ENCODE measurements around the gene MSI2.

The MSI2 gene

DNA sequence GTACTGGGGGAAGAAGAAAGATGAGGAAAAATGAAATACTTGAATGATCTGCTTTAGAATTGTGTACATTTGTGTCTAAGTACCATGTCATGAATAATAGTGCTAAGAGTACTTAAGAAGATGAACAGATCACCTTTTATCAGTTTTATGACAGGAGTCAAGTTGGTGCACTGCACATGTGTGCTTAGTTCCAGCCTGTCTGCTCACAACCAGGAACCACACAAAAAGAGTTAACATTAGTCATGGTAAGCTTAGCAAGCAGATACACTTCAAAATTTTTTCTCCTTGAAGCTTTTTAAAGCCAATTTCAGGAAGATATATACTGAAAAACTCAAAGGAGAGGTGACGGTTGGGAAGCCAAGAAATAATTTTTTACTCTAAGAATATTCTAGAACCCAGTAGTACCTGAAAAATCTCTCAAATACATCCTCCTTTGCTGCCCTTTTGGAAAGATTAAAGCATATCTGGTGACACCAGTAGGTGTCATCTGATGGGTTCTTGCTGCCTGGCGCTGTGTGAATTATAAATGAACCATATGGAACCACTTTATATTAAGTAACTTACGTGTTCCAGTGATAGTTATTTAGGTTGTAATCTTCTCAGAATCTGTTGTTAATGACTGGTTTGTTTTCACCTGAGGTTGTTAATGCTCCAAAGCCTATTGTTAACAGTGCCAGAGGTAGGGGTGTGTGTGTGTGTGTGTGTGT is 93.4 kb downstream of the MSI2 start:
- DNase-seq = peak; percentile 8

DNA sequence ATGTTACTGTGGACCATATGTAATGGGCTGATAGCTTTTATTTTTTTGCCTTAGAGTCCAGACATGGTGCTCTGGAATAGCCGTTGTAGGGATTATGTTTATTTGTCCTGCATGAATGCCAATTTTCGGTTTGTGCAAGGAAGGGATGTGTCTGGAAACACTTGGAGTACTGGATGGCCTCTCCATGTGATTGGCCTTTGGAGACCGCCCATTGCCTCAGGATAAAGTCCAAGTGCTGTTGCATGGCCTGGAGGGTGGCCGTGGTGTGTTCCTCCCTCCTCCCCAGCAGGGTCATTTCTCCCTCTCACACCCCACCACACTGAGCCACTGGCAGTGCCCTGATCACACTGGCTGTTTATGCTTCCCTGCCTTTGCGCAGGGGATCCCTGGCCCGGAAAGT is 93.9 kb downstream of the MSI2 start:
- DNase-seq = no peak

DNA sequence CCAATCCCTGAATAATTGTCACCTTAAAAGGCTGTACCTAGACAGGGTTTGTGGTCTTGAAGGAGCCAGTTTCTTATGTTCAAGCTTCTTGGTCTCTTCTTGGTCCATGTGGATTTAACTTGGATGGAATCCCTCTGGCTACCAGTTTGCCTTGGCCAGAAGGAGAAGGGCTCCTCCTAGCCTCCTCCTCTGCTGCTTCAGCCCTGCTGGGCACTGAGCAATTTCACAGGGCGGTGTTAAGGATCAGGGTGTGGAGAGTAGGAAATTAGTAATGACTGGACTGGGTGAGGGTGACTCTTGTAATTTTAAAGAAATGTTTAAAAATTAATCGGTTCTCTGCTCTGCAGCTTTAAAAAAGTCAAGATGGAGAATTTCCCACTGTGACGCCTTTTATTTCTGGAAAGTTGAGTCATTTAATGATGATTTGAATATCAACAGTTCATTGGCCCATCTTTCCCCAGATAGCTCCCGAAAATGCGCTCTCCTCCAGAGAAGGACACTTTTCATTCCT is 96.4 kb downstream of the MSI2 start:
- DNase-seq = no peak

DNA sequence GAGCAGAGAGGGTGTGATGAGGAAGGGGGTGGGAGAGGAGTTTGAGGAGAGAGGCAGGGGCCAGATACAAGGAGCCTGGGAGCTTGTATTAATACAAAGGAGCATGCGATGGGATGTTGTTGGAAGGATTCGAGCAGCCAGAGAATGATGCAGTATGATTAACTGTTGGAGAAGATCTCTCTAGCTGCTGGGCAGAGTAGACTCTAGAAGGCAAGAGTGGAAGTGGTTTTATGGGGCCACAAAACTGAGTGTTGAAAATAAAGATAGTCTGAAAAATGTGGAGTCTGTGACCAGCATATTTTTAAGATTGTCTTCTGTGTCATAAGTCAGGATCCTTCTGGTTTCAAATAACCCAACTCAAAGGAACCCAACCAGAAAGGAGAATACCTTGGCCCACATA is 98.3 kb downstream of the MSI2 start:
- DNase-seq = no peak

DNA sequence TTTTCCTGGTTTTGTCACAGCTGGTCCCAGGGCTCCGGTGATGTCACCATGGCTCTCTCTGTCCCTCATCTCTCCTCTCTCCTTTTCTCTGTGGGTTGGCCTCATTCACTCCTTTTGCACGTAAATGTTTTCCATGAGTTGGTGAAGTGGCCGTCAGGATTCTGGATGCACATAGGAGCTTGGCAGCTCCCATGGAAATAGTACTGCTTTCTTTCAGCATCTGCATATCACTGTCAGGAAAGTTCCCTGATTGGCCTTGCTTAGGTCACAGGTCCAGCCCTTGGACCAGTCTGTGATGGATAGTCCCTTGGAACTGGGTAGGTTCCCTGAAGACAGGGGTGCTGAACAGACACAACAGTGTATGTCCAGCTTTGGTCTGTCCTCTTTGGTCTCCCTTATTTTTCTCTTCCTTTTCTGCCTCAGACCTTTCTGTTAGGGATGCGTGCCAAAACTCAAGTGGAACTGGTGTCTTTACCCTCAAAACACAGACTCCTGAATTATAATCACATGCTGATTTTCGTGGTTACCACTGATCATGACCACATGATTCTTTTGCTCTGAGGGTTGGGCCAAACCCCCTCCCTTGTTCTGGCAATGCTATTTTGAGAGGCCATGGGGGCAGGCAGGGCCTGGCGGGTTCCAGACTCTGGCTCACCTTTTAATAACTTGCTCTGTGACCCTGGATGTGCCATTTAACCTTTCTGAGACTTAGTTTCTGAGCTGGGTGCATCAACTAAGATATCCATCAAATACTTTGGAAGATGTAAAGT is 99.0 kb downstream of the MSI2 start:
- DNase-seq = peak; percentile 23

DNA sequence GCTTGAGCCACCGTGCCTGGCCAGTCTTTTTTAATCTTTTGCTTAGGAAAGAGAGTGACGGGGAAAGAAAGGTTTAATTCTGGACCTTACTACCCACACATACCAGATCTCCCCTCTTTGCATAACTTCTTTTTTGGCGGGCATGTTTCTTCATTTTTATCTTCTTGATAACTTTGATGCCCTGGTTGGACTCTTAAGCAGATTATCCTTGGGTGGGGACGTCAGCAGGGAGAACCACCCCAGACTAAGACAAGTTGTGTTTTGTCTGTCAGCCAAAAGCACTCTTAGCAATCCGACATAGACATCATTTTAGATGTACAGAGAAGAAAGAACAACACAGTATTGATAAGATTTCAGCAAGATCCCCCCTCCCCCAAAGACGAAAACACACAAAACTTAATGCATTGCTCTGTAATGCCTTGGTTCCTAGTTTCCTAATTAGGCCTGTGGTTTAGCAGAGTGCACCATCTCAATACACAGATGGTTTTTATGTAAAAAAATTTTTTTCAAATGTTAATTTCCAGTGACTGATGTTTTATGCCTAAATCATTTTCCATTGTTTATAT is 99.9 kb downstream of the MSI2 start:
- DNase-seq = no peak

DNA sequence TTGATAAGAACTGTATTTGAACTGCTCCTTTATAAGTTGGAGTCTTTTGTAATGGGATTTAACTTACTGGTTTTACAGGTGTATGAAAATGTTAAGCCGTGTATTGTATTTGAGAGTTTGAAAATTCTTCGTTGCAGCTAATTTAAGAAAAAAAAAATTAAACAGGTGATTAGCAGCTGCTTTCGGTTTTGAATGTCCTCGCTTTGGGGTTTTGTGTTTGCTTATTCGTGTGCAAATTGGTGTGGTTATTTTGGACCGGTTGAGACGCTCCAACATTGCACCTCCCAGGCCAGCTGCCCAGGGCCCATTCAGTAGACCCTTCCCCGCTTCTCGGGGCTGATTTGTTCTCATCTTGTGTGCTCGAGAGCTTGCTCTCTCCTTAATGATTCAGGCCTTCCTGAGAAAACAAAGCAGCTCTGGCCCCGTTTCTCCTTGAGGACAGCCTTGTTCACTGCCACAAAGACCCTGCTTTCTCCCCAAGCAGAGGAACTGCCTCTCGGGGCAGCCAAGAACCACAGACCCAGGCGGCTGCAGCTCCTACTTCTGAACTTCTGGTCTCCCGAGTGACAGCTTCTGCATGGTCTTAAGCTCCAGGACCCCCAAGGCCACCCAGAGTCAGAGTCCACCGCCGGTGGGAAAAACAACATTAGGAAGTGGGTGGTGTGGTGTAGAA is 100.5 kb downstream of the MSI2 start:
- DNase-seq = no peak

DNA sequence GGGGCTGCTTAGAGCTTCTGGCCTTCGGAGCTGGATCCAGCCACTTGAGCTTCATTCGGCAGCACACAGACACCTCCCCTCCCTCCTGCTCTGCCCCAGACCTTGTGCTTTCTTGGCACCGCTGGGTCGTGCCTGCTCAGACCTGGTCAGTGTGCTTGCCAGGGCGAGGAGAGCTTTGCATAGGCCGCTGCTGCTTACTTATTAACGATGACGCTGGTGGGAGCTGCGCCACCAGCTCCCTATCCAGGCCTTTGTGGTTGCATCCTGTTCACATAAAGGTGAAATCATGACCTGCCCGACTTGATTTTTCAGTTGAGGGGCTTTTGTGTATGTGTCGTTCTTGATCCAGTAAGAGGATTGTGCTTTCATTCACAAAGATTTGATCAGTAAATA is 101.1 kb downstream of the MSI2 start:
- no peak for DNase-seq

DNA sequence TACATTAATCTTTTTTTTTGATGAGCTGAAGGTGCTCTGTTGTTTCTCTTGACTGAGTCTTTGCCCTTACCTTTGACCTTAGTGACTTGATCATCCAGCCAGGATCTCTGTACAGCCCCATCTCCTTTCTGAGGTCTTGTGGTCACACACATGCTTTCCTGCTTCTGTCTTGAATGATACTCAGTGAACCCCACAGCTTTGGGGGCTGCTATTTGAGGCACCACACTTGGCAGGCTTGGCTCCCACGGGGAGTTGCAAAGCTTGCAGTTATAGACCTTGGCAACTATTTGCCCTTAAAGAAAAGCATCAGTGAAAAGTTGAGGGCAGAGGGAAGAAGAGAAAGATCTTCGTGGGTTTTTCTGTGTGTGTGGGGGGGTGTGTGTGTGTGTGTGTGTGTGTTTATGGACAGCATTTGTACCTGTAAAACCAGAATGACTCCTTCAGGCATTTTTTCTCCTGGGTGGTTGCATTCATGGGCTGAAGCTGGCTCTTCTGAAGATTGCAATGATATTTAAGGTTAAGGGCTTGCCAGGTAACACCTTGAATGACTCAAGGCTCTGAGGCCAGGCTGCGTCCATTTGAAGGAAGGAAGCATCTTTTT is 101.6 kb downstream of the MSI2 start:
- DNase-seq = no peak

DNA sequence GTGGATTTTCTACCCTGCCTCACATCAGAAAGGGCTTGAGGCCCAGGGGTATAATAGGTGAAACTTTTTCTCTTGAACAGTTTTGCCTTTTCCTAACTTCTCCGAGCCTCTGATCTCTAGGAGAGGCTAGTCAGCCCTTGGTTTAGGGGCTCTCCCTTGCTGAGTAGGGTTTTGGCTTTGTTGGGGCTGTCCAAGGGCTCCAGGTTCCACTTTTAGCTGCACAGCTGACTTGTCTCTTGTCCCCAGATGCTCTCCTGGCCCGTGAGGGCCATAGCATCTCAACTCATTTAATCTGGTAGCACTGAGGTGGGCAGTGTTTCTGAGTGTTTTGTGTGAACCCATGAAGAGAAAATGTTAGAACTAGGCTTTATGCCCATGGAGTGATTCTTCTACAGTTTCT is 103.9 kb downstream of the MSI2 start:
- DNase-seq = no peak

DNA sequence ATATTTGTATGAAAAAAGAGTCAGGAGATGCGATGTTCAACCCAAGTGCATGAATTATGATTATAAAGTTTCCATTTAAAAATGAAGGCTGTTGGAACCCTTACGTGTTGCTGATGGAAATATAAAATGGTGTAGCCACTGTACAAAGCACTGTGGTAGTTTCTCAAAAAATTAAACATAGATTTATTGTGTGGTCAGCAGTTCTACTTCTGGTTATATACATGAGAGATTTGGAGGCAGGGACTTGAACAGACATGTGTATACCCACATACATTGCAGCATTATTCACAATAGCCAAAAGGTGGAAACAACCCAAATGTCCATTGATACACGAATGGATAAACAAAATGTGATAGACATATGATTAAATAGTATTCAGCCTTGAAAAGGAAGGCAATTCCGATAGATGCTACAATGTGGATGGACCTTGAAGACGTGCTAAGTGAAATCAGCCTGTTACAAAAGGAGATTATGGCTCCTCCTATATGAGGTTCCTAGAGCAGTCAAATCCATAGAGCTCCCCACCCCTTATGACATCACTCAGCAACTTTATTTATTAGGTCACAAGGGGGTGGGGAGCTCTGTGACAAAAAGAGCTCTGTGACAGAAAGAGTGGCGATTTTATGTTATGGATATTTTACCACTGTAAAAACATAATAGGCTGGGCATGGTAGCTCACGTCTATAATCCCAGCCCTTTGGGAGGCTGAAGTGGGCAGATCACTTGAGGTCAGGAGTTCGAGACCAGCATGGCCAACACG is 106.7 kb downstream of the MSI2 start:
- DNase-seq = no peak

DNA sequence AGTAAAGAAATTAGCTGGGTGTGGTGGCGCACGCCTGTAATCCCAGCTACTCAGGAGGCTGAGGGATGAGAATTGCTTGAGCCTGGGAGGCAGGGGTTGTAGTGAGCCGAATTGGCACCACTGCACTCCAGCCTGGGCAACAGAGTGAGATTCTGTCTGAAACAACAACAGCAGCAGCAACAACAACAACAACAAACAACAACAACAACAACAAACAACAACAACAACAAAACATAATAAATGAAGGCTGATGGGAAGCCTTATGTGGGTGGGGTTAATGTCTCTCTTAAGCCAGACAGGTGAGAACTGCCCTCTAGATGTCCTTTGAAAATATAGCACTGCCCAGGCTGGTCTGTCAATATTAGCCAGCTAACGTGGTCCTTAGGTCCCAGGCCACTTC is 107.3 kb downstream of the MSI2 start:
- DNase-seq = no peak

DNA sequence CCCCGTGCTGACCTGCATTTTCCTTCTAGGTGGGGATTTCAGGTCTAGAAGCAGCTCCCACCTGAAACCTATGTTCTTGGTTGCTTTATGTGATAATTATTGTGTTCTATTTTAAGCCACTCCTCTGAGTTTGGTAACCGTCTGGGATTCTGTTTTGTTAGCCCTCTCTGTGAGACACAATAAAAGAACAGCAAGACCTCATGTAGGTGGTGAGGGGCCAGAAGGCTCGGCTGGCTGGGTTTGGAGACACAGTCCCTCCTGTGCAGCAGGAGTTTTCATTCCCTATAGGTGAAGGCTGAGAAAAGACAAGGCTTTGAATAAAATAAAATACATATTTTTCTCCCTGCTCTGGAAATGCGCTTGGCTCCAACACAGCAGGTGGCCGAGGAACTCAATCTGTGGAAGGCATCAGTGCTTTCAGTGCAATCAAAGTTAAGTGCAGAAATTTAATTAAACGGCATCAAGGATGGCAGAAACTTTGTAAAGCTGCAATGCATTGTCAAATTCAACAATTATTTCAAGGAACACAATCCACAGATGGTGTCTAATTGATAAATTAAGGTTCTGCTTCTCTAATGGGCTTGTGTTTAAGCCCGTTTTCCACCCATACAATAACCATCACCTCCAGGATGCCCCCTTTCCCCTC is 107.8 kb downstream of the MSI2 start:
- DNase-seq = no peak

DNA sequence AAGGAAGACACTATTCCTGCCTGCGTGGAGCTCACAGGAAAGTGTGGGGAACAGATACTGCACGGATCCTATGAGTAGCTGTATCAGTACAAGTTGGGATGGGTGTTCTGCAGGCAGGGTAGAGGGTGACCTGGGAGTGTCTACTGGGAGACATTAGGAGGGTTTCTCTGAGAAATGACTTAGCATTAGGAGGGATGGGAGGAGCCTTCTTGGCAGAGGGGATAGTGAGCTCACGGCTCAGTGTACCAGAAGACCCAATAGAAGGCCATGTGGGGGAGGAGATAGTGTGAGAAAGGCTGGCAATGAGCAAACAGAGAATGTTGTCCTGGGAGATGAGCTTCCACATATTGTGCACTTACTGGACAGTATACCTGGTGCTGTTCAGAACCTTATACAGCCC is 109.1 kb downstream of the MSI2 start:
- DNase-seq = no peak

DNA sequence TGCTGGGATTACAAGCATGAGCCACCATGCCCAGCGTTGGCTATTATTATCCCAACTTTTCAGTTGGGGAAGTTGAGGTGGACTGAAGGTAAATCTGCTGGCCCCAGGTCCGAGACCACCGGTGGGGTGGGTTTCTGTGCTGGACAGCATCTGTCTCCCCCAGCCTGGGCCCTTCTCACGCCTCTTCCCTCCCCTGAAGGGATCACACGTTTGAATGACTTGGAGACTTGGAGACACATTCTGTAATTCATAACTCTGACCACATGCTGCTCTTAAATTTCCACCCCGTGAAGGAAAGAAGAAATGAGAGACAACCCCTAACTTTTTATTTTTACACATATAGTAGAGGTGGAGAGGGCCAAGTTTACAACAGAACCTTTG is 109.8 kb downstream of the MSI2 start:
- no peak for DNase-seq

DNA sequence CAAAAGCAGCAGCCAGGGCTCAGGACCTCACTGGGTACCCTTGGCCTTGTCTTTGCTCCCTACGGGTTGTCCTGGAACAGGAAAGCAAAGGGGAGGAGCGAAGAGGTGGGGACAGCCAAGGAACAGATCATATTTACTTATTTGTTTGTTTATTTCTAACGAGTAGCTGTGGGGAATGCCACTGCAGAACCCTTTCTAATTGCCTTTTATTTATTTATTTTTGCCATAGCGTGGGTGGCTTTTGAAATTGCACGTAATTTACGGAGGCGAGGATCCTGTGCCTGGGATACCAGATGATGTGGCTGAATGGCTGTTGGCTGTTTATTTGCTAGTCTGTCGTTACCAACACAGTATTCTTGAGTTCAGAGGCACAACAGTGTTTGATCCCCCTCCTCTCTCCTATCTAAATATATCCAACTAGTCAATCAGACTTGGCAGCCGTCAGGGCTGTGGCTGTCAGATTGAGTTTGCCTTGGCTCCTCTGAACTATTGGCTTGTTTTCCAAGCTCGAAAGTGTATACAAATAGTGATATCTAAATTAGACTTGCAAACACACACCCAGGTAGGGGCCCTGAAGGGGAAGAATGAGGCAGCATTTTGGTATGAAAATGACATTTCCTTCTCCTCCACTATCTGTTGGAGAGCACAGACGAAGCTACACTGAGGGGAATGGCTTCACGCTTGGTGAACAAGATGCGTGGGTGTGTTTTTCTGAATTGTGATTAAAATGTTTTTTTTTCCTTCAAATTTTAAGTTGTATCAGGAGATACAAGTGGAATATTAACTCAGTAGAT is 110.4 kb downstream of the MSI2 start:
- no peak for DNase-seq

DNA sequence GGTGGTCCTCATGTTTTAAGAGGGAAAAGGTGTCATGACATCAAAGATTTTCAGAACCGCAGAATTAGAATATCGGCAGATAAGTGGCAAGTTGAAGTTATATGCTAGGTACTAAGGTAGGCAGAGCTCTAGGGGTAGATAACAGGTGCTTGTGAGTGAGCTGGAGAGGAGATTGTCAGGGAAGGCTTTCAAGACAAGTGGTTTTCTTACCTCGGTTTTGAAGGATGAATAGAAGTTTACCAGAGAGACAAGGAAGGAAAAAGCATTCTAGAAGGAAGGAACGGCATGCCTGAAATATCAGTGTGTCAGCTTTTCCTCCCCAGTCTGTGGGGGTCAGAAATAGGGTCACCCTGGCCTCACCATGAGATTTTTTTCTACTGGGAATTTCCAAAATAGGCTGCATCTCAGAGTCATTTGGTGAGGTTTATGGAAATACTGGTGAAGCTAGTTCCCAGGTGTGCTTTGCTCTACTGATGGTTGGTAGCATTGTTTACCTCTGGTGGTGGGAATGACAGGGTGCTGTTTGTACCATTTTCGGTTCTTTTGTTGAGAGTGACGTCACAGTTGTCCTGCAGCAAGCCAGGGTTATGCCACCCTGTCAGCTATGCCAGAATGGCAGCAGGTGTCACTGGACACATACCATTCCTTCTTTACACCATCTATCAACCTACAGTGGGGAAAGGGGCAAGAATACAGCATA is 112.5 kb downstream of the MSI2 start:
- DNase-seq = no peak

DNA sequence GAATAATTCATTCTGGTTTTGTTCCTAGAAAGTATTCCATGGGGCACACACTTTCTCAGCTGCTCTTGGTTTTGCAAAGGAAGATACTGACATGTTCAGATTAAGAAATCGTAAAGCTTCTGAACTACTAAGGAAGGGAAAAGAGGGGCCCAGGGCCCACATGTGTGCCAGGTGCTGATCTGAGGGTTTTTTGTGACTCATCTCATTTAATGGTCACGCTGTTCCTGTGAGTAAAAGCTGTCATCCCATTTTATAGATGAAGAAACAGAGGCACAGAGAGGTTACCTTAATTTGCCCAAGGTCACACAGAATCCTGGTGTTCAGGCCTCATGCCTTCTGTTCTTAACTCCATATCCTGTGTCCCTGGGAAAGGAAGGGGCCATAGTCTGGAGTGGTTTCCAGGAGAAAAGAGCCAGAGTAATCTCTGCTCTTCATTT is 113.2 kb downstream of the MSI2 start:
- DNase-seq = peak; percentile 10

DNA sequence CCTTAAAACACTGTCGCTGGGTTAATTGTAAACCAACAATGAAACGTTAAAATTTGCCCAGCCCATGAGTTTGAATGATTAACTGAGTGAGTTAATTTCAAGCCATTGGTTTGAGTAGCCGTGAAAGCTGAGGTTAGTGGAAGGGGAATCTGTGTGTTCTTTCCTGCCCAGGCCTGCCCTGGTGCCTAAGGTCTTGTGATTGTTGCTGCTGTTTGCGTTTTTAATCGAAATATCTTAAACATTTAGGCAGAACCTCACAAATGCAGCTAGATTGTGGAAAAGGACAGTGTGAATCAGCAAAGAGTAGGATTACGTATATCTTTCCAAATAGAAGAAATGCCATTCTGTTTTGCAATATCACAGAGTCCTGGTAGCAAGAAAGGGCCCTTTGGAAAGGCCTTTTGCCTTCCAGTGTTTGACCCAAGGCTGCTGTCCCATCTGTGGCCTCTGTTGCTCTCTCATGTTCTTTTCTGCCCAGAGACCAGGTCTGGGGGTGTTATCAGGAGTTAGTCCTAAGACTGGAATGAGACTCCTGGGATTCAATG is 113.8 kb downstream of the MSI2 start:
- peak; percentile 65 for DNase-seq

DNA sequence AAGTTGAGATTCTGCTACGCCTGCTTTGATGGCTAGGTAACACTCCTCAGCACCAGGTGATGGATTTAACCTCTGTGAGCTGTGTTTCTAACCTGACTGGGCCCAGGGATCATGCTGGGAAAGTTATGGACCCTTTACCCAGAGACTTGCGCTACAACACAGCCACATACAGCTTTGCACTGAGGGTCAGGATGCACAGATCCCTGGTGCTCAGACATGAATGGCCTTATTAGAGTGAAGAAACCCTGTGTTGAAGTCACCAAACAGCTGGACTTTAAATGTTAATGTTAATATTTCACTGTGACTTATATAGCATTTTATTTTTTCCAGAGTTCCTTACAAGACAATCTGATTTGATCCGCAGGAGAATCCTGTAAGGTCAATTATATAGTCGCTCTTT is 114.3 kb downstream of the MSI2 start:
- DNase-seq = no peak
